GM23338 (cell line): Measurements from ENCODE around the gene CNPY4. TPM values are rescaled to one million over a fixed set of nuclear protein-coding genes. Genes with fewer than 3 reads are reported as not detected.

Experiments
- ATAC-seq: fragments of 200-7000 bp; cut with Tn5 transposase; 3 replicates; pipeline ENCODE4 v1.9.1; 2020
- DNase-seq: peaks from one replicate; pipeline ENCODE4 v3.0.0-alpha.2; 2015; ENCODE audit warnings: low spot score
- H2AFZ ChIP-seq: fragments of 200-600 bp; sonication (generic); 2 replicates; pipeline ENCODE4 v1.8.0; 2016; ENCODE audit warnings: antibody characterized with exemption, mild to moderate bottlenecking, moderate library complexity
- H3F3A ChIP-seq: fragments of 200-600 bp; sonication (generic); replicated peaks from 2 replicates; pipeline ENCODE4 v1.8.0; 2017; ENCODE audit warnings: antibody characterized with exemption, mixed run types, low read depth
- H3K27ac ChIP-seq: fragments of 200-600 bp; sonication (generic); 2 replicates; pipeline ENCODE4 v1.6.1; 2016; ENCODE audit warnings: low read depth
- H3K27me3 ChIP-seq: fragments of 200-600 bp; sonication (generic); 2 replicates; pipeline ENCODE4 v1.8.0; 2016; ENCODE audit warnings: mild to moderate bottlenecking, mixed run types, moderate library complexity; ENCODE audit not compliant: insufficient read depth
- H3K36me3 ChIP-seq: fragments of 200-600 bp; sonication (generic); 2 replicates; pipeline ENCODE4 v1.8.0; 2016; ENCODE audit warnings: mild to moderate bottlenecking; ENCODE audit not compliant: insufficient read depth
- H3K4me1 ChIP-seq: fragments of 200-600 bp; sonication (generic); 2 replicates; pipeline ENCODE4 v1.8.0; 2016; ENCODE audit warnings: mild to moderate bottlenecking, moderate library complexity; ENCODE audit not compliant: insufficient read depth
- H3K4me2 ChIP-seq: fragments of 200-600 bp; sonication (generic); 2 replicates; pipeline ENCODE4 v1.7.1; 2017; ENCODE audit warnings: mixed run types
- H3K4me3 ChIP-seq: fragments of 200-600 bp; sonication (generic); 2 replicates; pipeline ENCODE4 v1.6.1; 2016; ENCODE audit warnings: mixed run types
- H3K79me2 ChIP-seq: fragments of 200-600 bp; sonication (generic); replicated peaks from 2 replicates; pipeline ENCODE4 v1.8.0; 2017; ENCODE audit warnings: mild to moderate bottlenecking; ENCODE audit not compliant: insufficient read depth
- H3K9me2 ChIP-seq: fragments of 200-600 bp; sonication (generic); 2 replicates; pipeline ENCODE4 v1.8.0; 2017; ENCODE audit not compliant: insufficient read depth
- H4K20me1 ChIP-seq: fragments of 200-600 bp; sonication (generic); replicated peaks from 2 replicates; pipeline ENCODE4 v1.8.0; 2017; ENCODE audit warnings: mild to moderate bottlenecking; ENCODE audit not compliant: insufficient read depth
- H3K27ac Mint-ChIP-seq: 2 replicates; pipeline ENCODE4 v1.8.0; 2020; ENCODE audit warnings: inconsistent platforms, mild to moderate bottlenecking, moderate library complexity, mixed read lengths
- H3K27me3 Mint-ChIP-seq: 3 replicates; pipeline ENCODE4 v1.8.0; 2022; ENCODE audit warnings: low read depth, mild to moderate bottlenecking, moderate library complexity, mixed read lengths, inconsistent platforms; ENCODE audit not compliant: insufficient read depth, poor library complexity
- H3K36me3 Mint-ChIP-seq: 3 replicates; pipeline ENCODE4 v1.8.0; 2021; ENCODE audit warnings: low read depth, mild to moderate bottlenecking, inconsistent platforms, moderate library complexity, mixed read lengths
- H3K4me1 Mint-ChIP-seq: 3 replicates; pipeline ENCODE4 v1.8.0; 2020; ENCODE audit warnings: mild to moderate bottlenecking, inconsistent platforms, mixed read lengths
- H3K4me3 Mint-ChIP-seq: 3 replicates; pipeline ENCODE4 v1.8.0; 2021; ENCODE audit warnings: moderate library complexity, mild to moderate bottlenecking, inconsistent platforms, mixed read lengths
- H3K9me3 Mint-ChIP-seq: 3 replicates; pipeline ENCODE4 v1.8.0; 2020; ENCODE audit warnings: moderate library complexity, mild to moderate bottlenecking, inconsistent platforms, mixed read lengths
- CTCF ChIP-seq, 2 experiments: fragments of 200-600 bp in 1 of 2; sonication (generic) in 1 of 2; conservative IDR thresholded peaks; 2 replicates each; pipeline versions ENCODE4 v1.5.1 to v1.6.1; 2016 to 2017; ENCODE audit warnings: antibody characterized with exemption in 2 of 2, low read depth in 2 of 2, mild to moderate bottlenecking in 2 of 2, moderate library complexity in 1 of 2
- STAT1 ChIP-seq: IDR thresholded peaks from one replicate; pipeline ENCODE4 v1.6.1; 2016; ENCODE audit warnings: antibody characterized with exemption; ENCODE audit not compliant: unreplicated experiment
- ZNF462 ChIP-seq: fragments of 250-450 bp; sonication (Bioruptor Pico); IDR thresholded peaks from 2 replicates; pipeline ENCODE4 v1.5.0; 2020; ENCODE audit warnings: mild to moderate bottlenecking, moderate library complexity
- polyA plus RNA-seq: library from polyadenylated mRNA; unstranded; fragments of >200 nt; fragmentation: Nextera tagmentation; extraction: Ambion mirVana; gene quantifications from 2 replicates; pipeline ENCODE4 v1.2.1, GENCODE V29; 2016
- total RNA-seq: library from RNA; depleted of rRNA; stranded (reverse); fragments of >200 nt; shearing (Covaris generic); gene quantifications from 2 replicates; pipeline ENCODE4 v1.2.3, GENCODE V29; 2014

The CNPY4 gene
- total and polyA plus RNA-seq, 2 experiments from 2014 or later: 10.7 to 12.0 TPM

- peaks cover 17% of the 10 kb centered on the region for H3F3A ChIP-seq
- peak overlapping the region; percentile 95 for H3K4me3 Mint-ChIP-seq
- no peaks in the 10 kb centered on the region for H3K9me2 ChIP-seq
- ATAC-seq (peak; percentile 18), DNase-seq (peak; percentile 61)
- H3K79me2 ChIP-seq: peaks cover 53% of the 10 kb centered on the region
- H3K27me3 ChIP-seq: no peaks in the 10 kb centered on the region
- TF ChIP-seq CTCF (conservative IDR thresholded peaks at IDR 0.05; ENCODE audit: low read depth in 2 of 2) (no peak), ZNF462 (CRISPR knock-in tag) (no peak), STAT1 (no peak)
- peaks cover 15% of the 10 kb centered on the region for H3K4me1 ChIP-seq
- peak overlapping the region; percentile 98 for H3K27ac Mint-ChIP-seq
- no peak overlapping the region for H2AFZ ChIP-seq
- H3K36me3 Mint-ChIP-seq: peaks cover 50% of the 10 kb centered on the region
- peaks cover 19% of the 10 kb centered on the region for H3K4me1 Mint-ChIP-seq
- H3K36me3 ChIP-seq: peaks cover 39% of the 10 kb centered on the region
- peaks cover 20% of the 10 kb centered on the region for H3K9me3 Mint-ChIP-seq
- H3K4me3 ChIP-seq: peak overlapping the region; percentile 94
- H3K27ac ChIP-seq: peak overlapping the region; percentile 85; the same call in 1 of the 2 replicates
- H4K20me1 ChIP-seq: peaks cover 23% of the 10 kb centered on the region
- H3K27me3 Mint-ChIP-seq: peaks cover 17% of the 10 kb centered on the region
- peak overlapping the region; percentile 89 for H3K4me2 ChIP-seq
Measured at GRCh38 chr7:100080907-100081534, 38.4 kb upstream of the CNPY4 start.
